Measurements from ENCODE around the gene ZSCAN9. TPM values are rescaled to one million over a fixed set of nuclear protein-coding genes. Genes with fewer than 3 reads are reported as not detected.

ZSCAN9 gene
- total and polyA plus RNA-seq, 2 of the 13 experiments (the other 11 are each of a cell fraction or from before 2014, with no cell fraction given): 14.6 to 17.8 TPM

DNA sequence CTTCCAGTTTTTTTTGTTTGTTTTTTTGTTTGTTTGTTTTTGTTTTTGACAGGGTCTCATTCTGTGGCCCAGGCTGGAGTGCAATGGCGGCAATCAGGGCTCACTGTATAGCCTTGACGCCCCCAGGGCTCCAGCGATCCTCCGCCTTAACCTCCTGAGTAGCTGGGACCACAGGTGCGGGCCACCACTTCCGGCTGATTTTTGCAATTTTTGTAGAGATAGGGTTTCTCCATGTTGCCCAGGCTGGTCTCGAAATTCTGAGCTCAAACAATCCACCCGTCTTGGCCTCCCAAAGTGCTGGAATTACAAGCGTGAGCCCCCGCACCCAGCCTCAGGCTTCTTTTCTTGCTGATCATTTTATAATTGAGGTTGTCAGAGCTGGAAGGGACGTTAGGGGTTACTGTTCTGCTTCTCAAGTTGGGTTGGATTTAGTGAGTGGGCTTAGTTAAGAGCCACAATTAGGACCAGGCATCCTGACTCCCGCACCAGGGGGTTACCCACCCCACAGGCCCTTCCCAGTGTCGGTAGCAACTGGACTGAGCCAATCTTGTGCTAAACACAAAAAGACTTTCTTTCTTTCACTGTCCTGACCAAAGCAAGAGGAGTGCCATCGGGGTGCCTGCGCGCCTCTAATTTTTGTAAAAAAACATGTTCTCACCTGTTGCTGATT lies 13.1 kb upstream of the ZSCAN9 start (continued):
- TF ChIP-seq, protein P1, sequence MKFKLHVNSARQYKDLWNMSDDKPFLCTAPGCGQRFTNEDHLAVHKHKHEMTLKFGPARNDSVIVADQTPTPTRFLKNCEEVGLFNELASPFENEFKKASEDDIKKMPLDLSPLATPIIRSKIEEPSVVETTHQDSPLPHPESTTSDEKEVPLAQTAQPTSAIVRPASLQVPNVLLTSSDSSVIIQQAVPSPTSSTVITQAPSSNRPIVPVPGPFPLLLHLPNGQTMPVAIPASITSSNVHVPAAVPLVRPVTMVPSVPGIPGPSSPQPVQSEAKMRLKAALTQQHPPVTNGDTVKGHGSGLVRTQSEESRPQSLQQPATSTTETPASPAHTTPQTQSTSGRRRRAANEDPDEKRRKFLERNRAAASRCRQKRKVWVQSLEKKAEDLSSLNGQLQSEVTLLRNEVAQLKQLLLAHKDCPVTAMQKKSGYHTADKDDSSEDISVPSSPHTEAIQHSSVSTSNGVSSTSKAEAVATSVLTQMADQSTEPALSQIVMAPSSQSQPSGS (CRISPR knock-in tag; IDR thresholded peaks at IDR 0.05): no peak
- TF ChIP-seq ZNF878 (CRISPR knock-in tag; IDR thresholded peaks at IDR 0.05): no peak
- TF ChIP-seq CBX5 (CRISPR knock-in tag; IDR thresholded peaks at IDR 0.05; ENCODE audit: borderline replicate concordance): no peak
- no peak for TF ChIP-seq SRY (CRISPR knock-in tag; IDR thresholded peaks at IDR 0.05)
- TF ChIP-seq MYNN (CRISPR knock-in tag; IDR thresholded peaks at IDR 0.05; ENCODE audit: low read depth): no peak
- TF ChIP-seq, protein P2, sequence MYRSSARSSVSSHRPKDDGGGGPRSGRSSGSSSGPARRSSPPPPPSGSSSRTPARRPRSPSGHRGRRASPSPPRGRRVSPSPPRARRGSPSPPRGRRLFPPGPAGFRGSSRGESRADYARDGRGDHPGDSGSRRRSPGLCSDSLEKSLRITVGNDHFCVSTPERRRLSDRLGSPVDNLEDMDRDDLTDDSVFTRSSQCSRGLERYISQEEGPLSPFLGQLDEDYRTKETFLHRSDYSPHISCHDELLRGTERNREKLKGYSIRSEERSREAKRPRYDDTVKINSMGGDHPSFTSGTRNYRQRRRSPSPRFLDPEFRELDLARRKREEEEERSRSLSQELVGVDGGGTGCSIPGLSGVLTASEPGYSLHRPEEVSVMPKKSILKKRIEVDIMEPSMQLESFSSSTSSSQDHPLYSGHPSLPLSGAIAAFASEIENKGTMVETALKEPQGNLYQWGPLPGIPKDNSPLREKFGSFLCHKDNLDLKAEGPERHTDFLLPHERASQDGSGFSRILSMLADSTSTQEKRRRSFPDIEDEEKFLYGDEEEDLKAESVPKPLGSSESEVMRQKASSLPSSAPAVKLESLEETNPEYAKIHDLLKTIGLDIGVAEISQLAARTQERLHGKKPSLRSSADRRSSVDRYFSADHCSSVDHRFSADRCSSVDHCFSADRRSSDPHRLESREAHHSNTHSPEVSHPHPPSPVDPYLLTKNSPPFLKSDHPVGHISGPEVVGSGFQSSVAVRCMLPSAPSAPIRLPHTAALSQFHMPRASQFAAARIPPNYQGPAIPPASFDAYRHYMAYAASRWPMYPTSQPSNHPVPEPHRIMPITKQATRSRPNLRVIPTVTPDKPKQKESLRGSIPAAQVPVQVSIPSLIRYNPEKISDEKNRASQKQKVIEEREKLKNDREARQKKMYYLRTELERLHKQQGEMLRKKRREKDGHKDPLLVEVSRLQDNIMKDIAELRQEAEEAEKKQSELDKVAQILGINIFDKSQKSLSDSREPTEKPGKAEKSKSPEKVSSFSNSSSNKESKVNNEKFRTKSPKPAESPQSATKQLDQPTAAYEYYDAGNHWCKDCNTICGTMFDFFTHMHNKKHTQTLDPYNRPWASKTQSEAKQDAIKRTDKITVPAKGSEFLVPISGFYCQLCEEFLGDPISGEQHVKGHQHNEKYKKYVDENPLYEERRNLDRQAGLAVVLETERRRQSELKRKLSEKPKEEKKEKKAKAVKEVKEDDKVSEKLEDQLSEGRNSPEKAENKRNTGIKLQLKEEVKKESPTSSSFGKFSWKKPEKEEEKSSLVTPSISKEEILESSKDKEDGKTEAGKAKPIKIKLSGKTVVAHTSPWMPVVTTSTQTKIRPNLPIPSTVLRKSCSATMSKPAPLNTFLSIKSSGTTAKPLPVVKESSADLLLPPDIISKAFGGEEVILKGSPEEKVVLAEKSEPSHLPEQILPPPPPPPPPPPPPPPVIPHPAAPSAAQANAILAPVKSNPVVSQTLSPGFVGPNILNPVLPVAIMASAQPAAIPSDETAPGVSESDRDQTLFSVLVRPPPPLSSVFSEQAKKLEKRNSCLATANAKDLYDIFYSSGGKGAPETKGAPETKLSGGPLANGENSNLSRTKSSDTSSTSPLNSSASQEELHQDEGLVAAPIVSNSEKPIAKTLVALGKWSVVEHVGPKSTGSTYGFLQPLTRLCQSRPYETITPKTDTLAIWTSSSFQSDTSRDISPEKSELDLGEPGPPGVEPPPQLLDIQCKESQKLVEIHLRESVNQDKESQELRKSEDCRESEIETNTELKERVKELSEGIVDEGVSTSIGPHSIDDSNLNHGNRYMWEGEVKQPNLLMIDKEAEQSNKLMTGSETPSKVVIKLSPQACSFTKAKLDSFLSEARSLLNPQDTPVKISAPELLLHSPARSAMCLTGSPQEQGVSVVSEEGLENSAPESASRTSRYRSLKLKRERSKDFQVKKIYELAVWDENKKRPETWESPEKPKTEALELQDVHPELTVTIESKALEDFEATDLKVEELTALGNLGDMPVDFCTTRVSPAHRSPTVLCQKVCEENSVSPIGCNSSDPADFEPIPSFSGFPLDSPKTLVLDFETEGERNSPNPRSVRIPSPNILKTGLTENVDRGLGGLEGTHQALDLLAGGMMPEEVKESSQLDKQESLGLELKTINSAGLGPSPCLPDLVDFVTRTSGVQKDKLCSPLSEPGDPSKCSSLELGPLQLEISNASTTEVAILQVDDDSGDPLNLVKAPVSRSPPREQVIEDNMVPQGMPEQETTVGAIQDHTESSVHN (CRISPR knock-in tag; IDR thresholded peaks at IDR 0.05): no peak
- no peak for TF ChIP-seq ZSCAN20 (CRISPR knock-in tag; IDR thresholded peaks at IDR 0.05; ENCODE audit: borderline replicate concordance)
- no peak for TF ChIP-seq YEATS4 (CRISPR knock-in tag; IDR thresholded peaks at IDR 0.05; ENCODE audit: borderline replicate concordance)
- TF ChIP-seq MBNL3 (CRISPR knock-in tag; conservative IDR thresholded peaks at IDR 0.05): no peak
- no peak for TF ChIP-seq GABPA (IDR thresholded peaks at IDR 0.05; ENCODE audit: low read depth, low read length)
- TF ChIP-seq GABPA (CRISPR knock-in tag; IDR thresholded peaks at IDR 0.05; ENCODE audit: low read depth): peak; percentile 45; the same call in 1 of the 2 replicates
- TF ChIP-seq, protein P3, sequence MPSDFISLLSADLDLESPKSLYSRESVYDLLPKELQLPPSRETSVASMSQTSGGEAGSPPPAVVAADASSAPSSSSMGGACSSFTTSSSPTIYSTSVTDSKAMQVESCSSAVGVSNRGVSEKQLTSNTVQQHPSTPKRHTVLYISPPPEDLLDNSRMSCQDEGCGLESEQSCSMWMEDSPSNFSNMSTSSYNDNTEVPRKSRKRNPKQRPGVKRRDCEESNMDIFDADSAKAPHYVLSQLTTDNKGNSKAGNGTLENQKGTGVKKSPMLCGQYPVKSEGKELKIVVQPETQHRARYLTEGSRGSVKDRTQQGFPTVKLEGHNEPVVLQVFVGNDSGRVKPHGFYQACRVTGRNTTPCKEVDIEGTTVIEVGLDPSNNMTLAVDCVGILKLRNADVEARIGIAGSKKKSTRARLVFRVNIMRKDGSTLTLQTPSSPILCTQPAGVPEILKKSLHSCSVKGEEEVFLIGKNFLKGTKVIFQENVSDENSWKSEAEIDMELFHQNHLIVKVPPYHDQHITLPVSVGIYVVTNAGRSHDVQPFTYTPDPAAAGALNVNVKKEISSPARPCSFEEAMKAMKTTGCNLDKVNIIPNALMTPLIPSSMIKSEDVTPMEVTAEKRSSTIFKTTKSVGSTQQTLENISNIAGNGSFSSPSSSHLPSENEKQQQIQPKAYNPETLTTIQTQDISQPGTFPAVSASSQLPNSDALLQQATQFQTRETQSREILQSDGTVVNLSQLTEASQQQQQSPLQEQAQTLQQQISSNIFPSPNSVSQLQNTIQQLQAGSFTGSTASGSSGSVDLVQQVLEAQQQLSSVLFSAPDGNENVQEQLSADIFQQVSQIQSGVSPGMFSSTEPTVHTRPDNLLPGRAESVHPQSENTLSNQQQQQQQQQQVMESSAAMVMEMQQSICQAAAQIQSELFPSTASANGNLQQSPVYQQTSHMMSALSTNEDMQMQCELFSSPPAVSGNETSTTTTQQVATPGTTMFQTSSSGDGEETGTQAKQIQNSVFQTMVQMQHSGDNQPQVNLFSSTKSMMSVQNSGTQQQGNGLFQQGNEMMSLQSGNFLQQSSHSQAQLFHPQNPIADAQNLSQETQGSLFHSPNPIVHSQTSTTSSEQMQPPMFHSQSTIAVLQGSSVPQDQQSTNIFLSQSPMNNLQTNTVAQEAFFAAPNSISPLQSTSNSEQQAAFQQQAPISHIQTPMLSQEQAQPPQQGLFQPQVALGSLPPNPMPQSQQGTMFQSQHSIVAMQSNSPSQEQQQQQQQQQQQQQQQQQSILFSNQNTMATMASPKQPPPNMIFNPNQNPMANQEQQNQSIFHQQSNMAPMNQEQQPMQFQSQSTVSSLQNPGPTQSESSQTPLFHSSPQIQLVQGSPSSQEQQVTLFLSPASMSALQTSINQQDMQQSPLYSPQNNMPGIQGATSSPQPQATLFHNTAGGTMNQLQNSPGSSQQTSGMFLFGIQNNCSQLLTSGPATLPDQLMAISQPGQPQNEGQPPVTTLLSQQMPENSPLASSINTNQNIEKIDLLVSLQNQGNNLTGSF (CRISPR knock-in tag; IDR thresholded peaks at IDR 0.05): no peak
- TF ChIP-seq ZNF737 (CRISPR knock-in tag; IDR thresholded peaks at IDR 0.05; ENCODE audit: borderline replicate concordance): no peak
- TF ChIP-seq ZIK1 (CRISPR knock-in tag; IDR thresholded peaks at IDR 0.05; ENCODE audit: borderline replicate concordance, low read depth): no peak
